Stimulated activated CD4-positive, alpha-beta T cell treated with anti-CD3 and anti-CD28 coated beads, Interleukin-2, amount 100 ng/mL, for 4 hours (primary cell): Measurements from ENCODE around the gene SOHLH2.

Experiments used
- DNase-seq: peaks from one replicate; pipeline ENCODE4 v3.0.0-alpha.2; 2020; ENCODE audit warnings: low read depth

SOHLH2 gene

DNA sequence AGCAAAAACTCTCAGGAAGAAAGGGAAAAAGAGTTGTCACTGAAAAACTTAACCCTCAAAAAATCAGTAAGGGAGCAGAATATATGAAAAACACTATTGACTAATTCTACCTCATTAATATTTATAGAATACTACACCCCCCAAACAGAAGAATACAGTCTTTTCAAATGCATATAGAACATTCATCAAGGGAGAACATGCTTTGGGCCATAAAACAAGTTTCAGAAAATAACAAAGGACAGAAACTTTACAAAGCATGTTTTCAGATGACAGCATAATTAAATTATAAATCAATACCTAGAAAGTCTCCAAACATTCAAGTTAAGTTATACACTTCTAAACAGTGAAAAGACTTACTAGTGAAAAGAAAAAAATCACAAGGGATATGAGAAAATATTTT is 30.5 kb downstream of the SOHLH2 start:
- DNase-seq: no peak

DNA sequence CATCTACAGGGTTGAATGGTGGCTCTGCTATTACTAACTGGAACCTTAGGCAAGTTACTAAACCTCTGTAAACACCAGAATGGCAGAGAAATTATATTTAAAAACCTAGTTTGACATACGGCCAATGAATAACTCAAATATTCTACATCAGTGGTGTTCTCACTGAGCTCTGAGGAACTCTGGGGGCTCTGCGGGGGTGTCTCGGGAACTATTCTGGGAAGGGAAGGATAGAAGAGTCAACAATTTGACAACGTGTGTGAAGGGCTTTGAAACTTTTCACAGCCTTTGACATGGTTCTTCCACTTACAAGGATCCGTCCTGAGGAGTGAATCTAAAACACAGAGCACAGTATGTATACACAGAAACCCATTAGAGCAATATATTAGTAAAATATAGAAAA is 38.7 kb downstream of the SOHLH2 start:
- no peak for DNase-seq

DNA sequence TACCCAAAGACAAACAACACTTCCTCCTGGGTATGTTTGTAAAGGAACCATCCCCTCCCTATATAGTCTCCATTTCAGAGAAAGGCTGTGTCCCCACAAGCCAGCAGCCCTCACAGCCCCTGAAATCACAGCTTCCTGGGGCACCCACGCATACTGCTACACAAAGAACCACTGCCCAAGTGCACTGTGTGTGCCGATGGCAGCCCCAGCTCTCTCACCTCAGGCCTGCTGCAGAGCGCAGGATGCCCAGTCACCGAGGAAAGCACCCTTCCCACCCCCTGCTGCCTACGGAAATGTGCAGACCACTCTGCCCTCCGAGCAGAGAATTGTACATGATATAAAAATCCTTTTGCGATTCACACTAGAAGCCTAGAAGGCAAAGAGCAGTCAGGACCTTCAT is 39.4 kb downstream of the SOHLH2 start:
- no peak for DNase-seq

DNA sequence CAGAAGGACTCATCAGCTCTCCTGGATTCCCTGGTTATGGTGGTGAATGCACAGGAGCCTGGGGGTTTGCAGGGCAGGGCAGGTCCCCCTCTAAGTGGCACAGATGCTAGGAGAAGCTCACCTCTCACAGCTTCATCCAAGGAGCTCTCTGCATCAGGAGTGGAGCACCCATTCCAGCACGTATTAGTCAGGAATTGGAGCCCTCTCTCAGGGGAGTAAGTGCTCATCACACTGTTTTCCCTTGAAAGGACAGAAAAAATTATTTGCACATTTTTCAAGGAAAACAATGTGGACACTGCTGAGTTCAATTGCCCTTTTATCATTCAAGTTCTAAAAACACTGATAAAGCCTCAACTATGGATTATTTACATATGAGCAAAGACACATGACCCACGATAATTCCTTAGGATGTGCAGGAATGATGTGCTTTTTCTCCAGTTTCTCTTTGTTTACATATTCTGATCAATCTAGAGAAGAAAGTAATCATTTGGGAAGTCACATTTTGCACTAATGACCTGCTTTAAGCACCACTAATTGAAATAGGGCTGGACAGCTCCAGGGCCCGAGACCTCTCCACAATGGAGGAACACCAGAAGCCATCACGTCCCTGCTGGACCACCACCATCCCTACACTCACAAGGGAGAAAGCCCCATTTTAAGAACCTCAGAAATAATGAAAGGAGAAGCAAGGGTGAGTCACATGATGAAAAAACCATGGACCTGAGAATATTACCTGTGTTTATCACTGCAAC is 40.6 kb downstream of the SOHLH2 start:
- DNase-seq: no peak

DNA sequence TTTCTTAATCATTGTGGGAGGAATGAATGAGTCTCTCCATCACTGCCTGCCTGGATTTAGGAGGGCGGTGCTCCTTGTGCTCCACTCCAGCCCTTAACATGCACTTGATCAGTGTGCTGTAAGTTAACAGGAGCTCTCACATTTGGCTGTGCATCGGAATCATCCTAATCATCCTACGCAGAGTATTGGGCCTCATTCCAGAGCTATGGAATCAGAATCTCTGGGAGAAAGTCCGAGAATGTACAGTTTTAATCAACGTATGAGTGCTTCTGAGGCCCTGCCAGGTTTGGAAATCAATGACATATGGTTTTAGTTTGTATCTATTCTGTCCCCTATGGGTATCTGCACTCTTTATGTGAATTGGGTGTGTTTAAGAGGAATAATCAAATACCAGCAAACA is 48.3 kb downstream of the SOHLH2 start:
- no peak for DNase-seq

DNA sequence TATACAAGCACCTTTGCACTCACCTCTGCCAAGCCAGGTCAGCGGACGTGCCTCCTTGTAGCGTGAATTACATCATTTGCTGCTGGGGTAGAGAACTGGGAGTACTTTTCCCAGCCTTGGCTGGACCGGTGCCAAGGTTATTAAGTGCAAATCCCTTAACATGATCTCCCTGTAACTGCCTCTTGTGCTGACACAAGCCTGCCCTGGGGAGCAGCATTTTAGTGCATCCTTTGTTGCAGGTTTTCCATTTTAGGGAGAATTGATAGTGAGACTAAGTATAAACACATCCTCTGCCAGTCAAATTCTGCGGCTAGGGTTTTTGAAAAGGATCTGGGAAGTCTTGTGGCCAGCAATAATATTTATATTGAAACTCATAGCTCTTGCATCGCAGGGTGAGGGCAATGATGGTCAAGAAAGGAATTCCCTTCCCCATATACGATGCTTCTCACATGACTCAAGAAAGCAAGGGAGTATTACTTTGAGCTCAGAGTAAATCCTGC is 50.5 kb downstream of the SOHLH2 start:
- no peak for DNase-seq

DNA sequence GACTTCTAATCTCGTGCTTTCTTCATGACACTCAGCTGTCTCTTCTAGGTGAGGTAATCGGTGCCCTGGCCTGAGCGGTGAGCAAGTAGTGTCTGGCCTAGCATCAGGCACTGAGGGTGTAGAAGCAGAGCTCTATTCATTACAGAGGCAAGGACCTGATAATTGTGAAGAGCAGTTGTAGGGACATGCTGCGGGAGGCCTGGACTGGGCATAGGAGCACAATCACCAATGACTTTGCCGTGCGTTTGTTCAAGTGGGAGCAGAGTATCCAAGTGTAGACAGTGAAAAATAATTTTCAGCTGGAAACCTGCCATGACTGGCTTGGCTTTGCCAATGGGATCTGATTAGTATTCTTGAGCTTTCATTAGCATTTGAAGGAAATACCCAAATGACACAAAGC is 51.1 kb downstream of the SOHLH2 start:
- DNase-seq: no peak

DNA sequence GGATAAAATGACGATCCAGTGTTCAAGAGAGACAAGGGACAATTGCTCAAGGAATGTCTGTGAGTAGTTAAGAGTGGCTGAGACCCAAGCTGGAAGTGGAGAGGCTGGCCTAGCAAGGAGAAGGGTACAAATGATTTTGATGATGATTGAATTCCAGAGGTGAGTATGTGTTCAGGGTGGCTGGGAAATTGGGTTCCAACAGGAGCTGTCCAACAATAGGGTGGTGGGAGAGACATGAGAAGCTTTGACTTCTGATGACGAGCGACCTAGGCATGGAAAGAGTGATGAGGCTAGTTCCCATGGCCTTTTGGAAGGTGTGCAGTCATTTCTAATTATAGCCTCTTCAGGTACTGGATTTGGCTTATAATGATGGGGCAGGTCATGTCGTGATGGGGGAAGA is 54.1 kb downstream of the SOHLH2 start:
- no peak for DNase-seq

DNA sequence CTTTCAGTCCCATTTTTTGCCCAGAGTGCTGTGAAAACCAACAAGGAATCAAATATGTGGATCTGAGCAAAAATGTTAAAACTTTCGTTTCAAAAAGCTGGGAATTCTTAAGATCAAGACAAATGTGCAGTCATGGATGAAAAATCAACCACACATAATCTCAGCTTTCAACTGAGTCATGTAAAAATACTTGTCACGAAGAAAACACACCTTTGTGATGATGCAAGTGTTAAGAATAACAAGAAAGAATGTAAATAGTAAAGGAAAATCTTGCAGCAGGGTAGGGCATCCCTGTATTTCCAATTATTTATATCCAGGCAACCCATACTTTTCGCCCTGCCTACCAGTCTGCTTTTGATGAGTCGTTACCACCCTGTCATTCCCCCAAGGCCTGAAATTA is 55.7 kb downstream of the SOHLH2 start:
- DNase-seq: no peak

DNA sequence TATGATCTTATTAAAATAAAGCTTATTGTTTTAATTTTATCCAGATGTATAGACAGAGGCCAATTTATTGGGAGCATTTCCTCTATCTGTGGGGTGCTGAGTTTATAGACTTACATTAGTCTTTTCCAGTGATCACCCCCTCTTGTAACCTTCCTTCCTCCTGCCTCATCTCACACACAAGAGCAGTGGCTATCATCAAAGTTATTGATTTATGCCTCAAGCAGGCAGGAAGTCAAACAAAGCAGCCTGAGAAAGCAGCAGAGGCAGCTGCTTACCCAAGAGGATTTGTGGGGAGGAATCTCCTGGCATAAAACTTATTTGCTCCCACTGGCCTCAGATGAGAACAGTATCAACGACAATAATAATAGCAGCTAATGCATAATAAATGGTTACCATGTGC is 56.9 kb downstream of the SOHLH2 start:
- no peak for DNase-seq

DNA sequence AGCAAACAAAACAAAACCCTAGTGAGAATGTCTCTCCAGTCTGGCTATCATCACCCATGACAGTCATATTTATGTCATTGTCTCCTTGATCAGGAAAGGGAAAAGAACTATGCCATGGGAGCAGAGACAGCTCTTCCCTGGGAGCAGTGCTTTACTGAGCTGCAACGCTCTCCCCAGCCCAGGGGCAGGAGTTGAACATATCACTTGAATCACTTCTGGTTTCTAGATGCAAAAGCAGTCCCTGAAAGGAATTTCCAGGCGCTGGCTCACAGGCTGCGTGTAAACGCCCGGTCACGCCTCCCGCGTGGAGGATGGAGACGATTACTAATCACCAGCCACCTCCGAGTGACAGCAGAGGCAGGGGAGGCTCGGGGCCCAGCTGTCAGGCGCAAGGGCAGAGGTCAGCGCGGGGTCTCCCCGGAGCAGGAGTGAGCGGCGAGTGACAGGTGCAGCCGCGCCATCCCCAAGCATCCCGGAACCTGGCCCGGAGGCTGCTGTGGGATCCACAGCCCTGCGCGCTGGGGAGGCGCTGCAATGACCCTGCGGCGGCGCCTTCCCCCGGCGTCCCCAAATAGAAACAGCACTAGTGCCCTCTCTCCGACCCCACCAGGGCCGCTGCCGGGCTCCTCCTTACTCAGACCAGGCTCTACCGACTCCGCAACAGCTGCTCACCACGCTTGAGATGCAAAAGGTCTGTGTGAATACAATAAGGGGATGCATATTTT is 59.6 kb downstream of the SOHLH2 start:
- DNase-seq: no peak

DNA sequence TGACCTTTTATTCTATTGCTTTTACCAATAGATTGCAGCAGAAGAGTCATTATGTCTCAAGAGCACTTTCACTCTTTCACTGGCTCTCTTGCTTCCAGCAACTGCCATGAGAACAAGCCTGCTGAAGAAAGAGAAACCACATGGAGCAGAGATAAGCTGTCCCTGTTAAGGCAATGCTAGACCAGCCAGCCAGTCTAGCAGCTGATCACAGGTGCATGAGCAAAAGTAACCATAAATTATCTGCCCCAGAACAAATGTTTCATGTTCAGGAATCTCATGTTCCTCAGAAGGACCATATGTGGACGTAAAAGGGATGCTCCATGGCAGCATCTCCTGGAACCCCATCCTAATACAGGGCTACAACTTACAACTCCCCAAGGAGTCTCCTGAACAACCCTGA is 62.8 kb downstream of the SOHLH2 start:
- no peak for DNase-seq

DNA sequence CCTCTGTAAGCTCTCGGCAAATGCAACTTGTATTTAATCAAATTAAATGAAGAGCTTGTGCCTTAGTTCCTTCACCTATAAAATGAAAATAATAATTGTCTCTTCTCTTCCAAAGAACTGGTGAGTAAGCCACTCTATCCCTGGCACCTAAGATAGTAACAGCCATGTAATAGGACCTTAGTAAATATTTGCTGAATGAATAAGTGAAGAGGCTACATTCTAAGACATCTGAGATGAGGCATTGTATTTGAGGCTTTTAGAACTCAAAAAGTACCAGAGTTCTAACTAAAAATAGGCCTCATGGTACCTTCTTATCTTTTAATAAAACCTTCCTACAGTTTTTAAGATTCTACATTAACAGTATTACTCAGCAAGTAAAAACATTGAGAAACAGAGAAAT is 65.9 kb downstream of the SOHLH2 start:
- DNase-seq: no peak

DNA sequence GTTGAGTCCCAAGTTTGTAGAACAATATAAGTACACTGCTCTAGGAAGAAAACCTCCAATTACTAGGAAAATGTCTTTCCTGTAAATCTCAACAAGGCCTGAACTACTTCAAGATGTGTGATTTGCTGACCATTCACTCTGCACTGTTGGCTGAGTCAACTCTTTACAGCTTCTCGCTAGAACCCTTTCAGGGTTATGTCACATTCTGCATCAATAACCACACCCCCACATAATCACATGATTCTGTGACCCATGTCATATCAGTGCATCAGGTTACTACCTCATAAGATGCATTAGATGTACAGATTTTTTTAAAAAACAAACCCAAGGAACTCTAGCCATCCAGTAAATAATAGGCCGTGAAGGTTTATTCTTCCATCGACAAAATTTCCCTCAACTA is 67.0 kb downstream of the SOHLH2 start:
- DNase-seq: no peak

DNA sequence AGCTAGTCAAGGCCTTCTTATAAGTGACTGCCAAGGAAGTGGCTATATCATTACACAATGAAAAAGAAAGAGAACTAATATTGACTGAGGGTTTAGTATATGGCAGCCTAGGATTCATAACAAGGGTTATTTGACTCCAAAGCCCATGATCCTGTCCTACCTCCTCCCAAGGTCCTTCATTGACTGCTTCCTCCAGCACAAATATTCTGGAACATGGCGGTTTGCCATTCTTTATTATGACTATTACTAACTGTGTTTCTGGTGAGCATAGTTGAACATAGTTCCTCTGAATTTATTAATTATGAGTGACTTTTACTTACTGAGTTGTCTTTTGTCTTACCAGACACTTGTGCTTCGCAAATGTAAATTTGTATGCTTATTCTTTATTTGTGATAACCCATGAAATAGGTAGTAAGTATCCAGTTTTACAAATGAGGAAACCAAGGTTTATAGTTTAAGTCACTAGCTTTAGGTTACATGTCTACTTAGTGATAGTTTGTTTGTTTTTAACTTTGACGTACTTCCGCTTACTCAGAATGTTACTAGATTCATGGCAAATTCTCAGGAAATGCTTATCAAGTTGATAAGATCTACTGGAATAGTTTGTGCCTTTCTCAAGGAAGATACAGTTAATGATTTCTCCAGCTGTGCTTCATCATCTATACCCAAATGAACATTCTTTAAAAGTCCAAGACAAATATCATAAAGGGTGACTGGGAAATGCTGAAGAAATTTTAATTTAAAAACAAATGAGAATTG is 67.7 kb downstream of the SOHLH2 start:
- DNase-seq: no peak

DNA sequence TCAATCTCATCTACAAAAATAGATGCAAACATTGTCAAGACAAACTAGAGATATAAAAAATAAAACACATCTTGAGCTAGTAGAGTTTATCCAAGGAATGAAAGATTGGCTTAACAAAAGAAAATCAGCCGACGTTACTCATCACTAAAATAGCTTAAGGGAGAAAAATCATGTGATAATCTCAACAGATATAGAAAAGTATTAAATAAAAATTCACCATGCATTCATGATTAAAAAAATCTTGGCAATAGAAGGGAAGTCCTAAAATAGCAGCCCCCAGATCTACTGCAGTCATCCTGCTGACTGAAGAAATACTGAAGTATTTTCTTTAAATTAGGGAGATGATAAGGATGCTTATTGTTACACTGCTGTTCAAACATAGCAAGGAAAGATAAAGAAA is 70.6 kb downstream of the SOHLH2 start:
- no peak for DNase-seq

DNA sequence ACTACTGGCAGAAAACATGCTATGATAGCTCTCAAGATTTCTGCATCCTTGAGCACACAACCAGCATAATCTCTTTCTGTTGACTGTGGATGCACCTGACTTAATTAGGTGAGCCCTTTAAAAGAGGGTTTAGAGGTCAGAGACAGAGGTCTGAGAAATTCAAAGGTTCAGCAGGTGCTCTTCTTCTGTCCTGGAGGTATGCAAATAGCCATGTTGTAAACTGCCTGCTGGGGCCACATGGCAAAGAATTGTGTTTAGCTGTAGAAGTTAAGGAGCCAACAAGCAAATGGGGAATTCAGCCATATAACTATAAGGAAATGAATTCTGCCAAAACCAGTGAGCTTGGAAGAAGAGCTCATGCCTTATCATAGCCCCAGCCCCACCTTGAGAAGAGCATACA is 71.6 kb downstream of the SOHLH2 start:
- no peak for DNase-seq

DNA sequence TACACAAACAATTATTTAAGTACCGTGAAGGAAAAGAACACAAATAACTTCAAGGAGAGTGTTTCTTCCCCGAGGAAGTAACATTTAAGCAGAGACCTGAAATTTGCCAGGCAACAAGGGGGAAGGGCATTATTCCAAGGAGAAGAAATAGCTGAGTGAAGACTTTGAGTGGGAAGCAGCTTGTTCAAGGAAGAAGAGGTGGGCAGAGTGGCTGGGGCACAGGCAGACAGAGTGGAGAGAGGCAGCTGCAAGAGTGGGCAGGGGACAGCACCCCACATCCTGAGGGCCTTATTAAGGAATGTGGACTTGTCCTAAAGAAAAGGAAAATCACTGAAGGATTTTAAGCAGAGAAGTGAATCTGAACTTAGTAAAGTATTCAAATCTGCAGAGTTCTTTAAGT is 78.5 kb downstream of the SOHLH2 start:
- DNase-seq: no peak

DNA sequence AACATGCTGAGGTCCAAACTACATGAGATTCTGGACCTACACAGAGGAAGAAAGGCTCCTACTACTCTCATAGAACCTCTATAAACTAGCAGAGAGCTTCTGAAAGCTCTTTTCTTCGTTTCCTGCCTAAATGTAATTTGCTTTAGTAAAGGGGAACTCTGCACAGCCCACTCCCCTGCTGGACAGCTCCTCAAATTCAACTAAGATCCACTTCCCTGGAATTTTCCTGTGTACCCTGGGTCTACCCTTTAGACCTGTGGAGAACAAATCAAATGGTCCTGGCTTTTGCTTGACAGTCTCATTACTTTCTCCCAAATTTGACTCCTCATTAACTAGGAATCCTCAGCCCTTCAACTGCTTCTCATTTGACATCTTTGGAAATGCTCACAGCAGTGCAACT is 79.7 kb downstream of the SOHLH2 start:
- DNase-seq: no peak

DNA sequence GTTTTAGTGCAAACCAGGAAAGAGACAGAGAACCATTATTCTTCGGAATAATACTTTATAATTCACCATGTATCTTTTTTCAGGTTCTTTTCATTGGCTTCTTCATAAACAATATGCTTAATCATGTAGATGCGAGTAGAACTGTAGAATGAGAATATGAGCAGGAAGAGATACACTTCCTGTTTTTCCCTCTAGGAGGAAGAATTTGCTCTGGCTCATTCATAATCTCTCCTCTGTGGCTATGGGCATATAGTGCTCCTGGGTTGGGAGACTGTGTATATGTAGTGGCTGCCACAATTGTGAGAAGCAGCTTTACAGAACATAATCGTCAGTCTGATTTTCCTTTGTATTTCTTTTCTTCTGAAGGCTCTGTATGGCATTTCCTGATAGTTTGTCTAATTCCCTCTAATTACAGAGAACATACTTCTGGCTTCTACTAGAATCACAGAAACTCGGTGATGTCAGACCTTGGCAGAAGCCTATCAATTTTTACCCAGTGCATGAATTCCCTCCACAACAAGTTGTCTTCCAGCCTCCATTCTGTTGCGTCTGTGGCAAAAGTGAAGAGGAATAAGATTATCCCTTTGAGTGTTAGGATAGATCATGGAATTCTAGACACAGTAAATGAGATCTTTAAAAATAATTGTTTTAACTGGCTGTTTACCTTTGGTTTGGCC is 80.3 kb downstream of the SOHLH2 start:
- DNase-seq: no peak

DNA sequence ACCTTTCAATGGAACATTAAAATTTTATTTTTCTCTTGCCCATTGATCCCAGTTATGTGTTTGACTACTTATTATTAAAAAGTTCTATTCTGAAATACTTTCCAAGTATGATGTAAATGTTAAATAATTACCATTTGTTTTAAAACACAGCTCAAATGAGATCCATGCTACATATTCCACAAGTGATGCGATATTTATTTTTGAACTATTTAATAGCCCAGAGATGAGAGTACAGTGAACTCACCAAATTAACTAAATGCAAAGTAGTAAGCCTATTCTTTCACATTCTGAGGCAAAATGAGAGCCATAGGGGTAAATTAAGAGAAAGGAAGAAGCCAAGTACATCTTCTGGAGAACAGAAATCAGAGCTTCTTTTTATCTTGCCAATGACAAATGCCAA is 82.0 kb downstream of the SOHLH2 start:
- no peak for DNase-seq

DNA sequence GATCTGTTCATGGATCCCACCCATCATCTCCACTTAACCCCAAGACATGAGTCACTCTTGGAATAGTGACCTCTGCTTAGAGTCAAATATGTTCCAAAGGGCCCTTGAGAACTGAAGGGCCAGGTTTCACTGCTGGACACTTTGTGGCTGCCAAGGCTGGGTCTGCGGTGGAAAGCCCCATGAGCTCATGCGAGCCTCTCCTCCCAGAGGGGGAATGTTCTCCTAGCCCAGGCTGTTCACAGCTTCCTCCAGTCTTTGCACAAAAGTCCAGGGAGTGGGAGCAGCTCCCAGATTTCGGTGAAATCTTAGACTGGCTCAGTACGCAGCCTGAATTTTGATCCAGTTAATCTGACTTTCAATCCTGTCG is 82.4 kb downstream of the SOHLH2 start:
- DNase-seq: no peak
